Hepatic stellate cell (primary cell): ENCODE results near the gene UGT2A3.
"Not testable (repeated sequence)": the region's sequence is repeated elsewhere in the genome, so short reads cannot be mapped to it uniquely, and the experiment has no call there.

Experiments used
- DNase-seq: peaks from one replicate; pipeline ENCODE4 v3.0.0; 2011; ENCODE audit warnings: low spot score

Gene UGT2A3

DNA sequence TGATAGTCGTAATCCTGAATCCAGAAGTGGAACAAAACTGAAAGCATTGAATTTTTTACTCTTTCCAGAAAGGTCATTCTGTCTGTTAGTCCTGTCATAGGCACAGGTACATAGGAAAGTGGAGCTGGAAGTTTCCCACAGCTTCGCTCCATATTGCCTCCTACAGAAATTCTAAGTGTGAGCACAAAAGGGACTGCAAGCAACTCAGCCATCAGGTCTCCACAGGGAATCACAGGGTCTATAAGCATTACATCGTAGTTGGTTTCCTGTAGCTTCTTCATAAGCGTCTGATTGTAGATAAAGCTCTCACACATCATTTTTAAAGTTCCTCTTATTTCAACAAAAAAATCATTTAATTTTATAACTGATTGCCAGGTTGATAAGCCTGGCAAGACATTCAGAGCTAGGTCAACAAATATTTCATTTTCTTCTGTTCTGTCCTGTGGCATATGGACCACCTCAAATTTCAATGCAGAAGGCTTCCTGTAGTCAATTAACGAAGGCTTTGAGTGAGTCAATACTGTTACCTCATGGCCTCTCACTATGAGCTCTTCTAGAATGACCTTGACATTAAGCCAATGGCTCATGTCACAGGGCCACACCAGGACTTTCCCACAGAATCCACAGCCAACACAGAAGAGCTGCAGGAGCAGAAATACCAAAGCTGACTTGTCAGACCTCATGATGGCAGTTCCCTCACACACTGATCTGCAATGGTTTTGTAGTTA, at the start of gene UGT2A3:
UGT2A3 (minus strand) TSS at position 727 of the 728 bp plus-strand sequence; CDS start at position 683, 44 bp downstream.
- DNase-seq = no peak

DNA sequence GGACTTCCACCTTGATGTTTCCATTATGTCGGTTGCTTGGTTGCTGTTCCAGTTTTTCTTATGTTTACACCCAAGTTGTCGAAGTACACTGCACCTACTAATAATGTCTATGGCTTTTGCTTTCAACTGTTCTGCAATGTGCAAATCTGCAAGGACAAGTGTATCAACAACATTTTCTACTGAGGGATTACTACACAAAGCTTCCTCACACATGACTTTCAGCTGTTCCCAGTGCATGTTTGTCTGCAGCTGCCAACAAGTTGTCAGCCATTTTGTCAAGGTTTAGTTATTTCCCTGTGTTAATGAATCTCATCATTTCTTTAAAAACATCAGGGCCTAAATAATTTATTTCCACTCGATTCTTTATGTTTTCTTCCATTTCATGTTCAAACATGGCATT, 45.4 kb upstream of the UGT2A3 start:
- no peak for DNase-seq

DNA sequence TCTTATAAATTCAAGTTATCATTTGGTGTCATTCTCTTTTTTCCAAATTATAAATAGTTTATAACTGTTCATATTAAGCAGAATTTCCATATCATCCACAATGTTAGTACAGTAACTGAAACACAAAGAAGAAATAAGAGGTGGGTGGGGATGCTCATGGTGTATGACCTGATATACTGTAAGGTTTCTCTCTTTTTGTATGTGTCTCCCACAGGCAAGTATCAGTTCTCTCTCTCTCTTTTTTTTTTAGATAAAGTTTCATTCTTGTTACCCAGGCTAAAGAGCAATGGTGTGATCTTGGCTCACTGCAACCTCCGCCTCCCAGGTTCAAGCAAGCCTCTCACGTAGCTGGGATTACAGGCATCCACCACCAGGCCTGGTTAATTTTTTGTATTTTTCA, 43.7 kb upstream of the UGT2A3 start:
- DNase-seq = no peak

- DNase-seq = no peak
Observed at GRCh38 chr4:68987007-68987406, 35.4 kb upstream of the UGT2A3 start.

GRCh38 chr4:68985442-68985841, 33.8 kb upstream of the UGT2A3 start:
- no peak for DNase-seq

DNA sequence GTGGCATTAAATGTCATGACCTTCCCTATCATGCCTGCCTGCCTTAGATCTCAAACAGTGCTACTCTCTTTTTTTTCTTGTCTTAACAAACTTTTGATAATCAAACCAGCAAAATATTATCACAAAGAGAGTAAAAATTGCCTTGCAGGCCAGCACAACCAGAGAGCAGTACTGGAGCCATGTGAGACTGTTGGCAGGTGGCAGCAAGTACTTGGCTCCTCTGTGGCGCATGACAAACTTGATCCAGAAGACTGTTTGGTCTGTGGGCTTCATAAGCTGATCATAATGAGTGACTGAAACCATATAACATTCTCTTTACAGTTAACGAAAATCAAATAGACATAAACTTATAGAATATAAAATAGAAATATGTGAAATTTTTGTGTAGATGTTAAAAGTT, 33.3 kb upstream of the UGT2A3 start:
- no peak for DNase-seq

- DNase-seq = no peak
Observed at GRCh38 chr4:68963374-68963773, 11.8 kb upstream of the UGT2A3 start.

- no peak for DNase-seq
Observed at GRCh38 chr4:68962868-68963267, 11.3 kb upstream of the UGT2A3 start.

DNA sequence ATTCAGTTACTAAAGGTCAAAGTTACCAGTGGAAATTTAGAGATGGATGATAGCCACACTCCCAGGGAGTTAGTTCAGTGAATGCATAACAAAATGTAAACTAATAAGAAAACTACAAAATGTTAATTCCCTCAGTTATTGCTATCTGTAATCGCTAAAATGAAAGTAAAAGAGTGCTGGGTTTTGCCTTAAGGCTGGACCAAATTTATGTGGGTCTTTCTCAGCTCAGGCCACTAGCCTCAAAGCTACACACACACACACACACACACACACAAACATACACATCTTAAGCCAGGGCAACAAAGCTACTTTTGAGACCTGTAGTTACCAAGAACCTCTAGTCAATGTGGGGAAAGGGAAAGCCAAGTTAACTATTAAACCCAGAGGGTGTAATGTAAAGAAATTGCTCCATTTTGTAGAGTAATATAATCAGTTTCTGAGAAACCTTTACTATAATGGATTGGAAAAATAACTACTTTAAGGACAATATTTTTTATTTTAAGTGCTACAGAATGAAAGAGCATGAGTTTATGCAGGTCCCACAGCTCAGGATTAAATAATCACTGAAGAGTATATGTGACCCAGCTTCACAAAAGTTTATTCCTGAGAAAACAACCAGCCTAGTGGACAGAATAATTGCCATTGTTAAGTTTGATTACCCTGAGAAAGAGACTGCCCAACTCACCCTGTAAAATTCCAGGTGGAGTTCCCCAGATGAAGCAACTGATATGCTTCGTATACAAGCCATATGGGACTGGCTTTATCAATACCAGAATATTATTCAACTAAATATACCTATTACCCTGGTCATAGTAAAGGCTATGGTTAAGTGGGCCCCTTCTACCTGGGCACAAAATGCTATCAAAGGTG, 8.9 kb upstream of the UGT2A3 start:
- DNase-seq = no peak

GRCh38 chr4:68959085-68959484, 7.5 kb upstream of the UGT2A3 start:
- not testable (repeated sequence) for DNase-seq

- no peak for DNase-seq
Observed at GRCh38 chr4:68954126-68954525, 2.5 kb upstream of the UGT2A3 start.

DNA sequence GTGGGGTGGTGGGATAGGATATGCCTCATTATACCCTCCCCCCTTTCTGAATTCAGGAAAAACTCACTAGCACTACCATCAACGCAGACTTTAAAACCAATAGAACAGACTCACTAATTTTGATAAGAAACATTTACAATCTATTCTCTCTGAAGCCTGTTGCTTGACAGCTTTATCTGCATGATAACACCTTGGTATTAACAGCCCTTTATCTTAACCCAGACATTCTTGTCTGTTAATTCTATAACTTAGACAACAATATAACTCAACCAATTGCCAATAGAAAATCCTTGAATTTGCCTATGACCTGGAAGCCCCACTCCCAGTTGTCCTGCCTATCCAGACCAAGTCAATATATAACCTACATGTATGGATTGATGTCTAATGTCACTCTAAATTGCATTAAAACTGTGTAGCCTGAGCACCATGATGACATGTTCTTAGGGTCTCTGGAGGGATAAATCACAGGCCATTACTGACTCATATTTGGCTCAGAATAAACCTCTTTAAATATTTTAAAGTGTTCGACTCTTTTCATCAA, 1.5 kb upstream of the UGT2A3 start:
- DNase-seq = no peak

- DNase-seq = no peak
Observed at GRCh38 chr4:68951806-68952585, 392 bp upstream of the UGT2A3 start.

DNA sequence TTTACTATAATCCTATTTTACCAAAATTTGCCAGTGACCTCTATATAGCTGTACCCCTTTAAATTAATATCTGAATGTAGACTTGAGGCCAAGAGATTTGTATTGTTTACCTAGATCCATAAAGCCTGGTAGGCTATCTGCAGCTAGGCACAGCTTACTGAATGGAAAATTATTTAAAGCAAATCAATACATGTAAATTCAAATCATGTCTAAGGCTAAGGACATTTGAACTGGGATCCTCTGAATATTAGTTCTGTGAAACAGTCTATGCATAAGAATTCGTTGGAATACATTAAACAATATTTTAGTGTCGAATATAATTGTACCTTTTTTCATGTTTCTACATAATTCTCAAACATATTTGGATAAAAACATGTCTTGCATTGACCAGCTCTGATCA, 1.6 kb downstream of the UGT2A3 start:
- DNase-seq = no peak

- no peak for DNase-seq
Observed at GRCh38 chr4:68948985-68949384, 2.6 kb downstream of the UGT2A3 start.

DNA sequence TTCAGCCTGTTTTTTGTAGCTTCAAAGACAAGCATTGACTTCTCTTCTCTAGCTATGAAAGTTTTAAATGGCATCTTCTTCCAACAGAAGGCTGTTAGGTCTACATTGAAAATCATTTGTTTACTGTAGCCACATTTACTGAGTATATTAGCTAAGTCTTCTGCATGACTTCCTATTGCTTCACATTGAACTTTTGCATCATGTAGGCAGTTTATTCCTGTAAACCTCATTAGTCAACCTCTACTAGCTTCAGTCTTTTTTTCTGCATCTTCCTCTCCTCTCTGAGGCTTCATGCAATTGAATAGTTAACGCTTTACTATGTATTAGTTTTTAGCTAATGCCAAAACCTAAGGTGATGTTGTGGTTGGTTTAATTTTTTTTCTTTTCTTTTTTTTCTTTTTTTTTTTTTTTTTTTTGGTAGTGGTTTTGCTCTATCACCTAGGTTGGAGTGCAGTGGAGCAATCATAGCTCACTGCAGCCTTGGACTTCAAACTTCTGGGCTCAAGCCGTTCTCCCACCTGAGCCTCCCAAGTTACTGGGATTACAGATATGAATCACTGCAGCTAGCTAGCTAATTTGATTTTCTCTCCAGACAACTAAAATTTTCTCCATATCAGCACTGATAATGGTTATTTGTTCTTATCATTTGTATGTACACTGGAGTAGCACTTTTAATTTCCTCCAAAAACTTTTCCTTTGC, 3.4 kb downstream of the UGT2A3 start:
- no peak for DNase-seq

GRCh38 chr4:68929076-68929737, 22.4 kb downstream of the UGT2A3 start:
- no peak for DNase-seq

GRCh38 chr4:68927165-68927564, 24.4 kb downstream of the UGT2A3 start:
- DNase-seq = no peak

- DNase-seq = not testable (repeated sequence)
Observed at GRCh38 chr4:68922202-68922601, 29.4 kb downstream of the UGT2A3 start.

GRCh38 chr4:68921051-68921450, 30.6 kb downstream of the UGT2A3 start:
- no peak for DNase-seq

- DNase-seq = no peak
Observed at GRCh38 chr4:68917016-68917415, 34.6 kb downstream of the UGT2A3 start.
